ENCODE results near the gene SLC25A34. TPM values are rescaled to one million over a fixed set of nuclear protein-coding genes. Genes with fewer than 3 reads are reported as not detected.

Gene SLC25A34
- polyA plus RNA-seq, 1 of the 3 experiments (the other 2 are of a cell fraction) = 1.4 TPM

DNA sequence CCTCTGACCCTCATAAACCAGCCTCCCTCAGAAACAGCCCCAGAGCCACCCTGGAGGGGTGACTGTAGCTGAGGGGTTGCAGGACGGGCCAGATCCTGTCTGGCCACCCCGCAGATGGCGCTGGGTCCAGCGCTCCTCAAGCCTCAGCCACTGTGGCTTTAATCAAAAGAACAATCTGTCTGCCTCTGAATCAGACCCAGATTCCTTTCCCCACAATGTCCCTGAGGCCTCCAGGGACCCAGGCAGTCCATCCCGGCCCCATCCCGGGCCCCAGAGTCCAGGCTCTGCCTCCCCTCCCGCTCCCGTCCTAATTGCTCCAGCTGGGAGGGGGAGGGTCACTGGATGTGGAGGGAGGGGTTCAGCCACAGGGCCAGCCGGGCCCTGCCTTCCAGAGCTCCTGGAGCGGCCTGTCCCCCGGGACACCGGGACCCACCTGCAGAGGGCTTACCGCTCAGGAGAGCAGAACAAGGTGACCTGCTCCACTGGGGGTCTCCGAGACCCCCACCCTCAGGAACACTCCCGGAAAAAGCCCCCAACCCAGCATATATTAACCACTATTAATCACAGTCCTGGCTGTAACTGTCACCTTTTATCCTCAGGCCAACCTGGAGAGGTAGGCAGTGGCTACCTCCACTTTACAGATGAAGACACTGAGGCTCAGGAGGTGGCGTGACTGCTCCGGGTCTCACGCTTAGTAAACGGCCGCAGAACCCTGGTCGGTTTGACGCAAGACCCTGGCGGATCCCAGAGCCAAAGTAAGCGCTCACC lies 21.7 kb downstream of the SLC25A34 start:
- peak overlapping the region; percentile 74 to 82; a peak in 3 of 4 replicates for H3K4me3 ChIP-seq (ENCODE audit: low read depth in 2 of 2, low read length in 1 of 2)
- H3F3A ChIP-seq (replicated peaks; ENCODE audit: insufficient read depth) = peaks cover 42% of the 10 kb centered on the region
- H3K4me2 ChIP-seq = peak overlapping the region; percentile 88
- H3K9me2 ChIP-seq = no peaks in the 10 kb centered on the region
- ChIA-PET POLR2A (interaction anchor here (0.6 to 1.3 kb wide), 4 partner anchors 19 to 274 kb away, joined by 3 to 5 read pairs (median 4); no protein-coding TSS in a partner anchor), CTCF (interaction anchor here (1.8 to 2.6 kb wide), 2 partner anchors 16 to 34 kb away, joined by 6 to 12 read pairs; no protein-coding TSS in a partner anchor)
- H3K36me3 ChIP-seq (replicated peaks in 1 of 2; ENCODE audit: control insufficient read depth in 1 of 2, insufficient read depth in 2 of 2, low read length in 1 of 2) = no peaks in the 10 kb centered on the region
- H3K9me3 ChIP-seq = no peaks in the 10 kb centered on the region
- peak overlapping the region; percentile 68; the same call in 1 of the 2 replicates for H2AFZ ChIP-seq (ENCODE audit: low read depth)
- peaks cover 28 to 47% of the 10 kb centered on the region in 2 experiments for H3K4me1 ChIP-seq (ENCODE audit: control insufficient read depth in 1 of 2, insufficient read depth in 2 of 2, low read depth in 1 of 2, low read length in 1 of 2)
- DNase-seq = peak; percentile 90
- peaks cover 40% of the 10 kb centered on the region for H3K79me2 ChIP-seq (ENCODE audit: insufficient read depth)
- H4K20me1 ChIP-seq (ENCODE audit: insufficient read depth) = peaks cover 11% of the 10 kb centered on the region
- H3K27me3 ChIP-seq (ENCODE audit: insufficient read depth) = no peaks in the 10 kb centered on the region
- H3K27ac ChIP-seq (ENCODE audit: low read depth in 2 of 2, low read length in 1 of 2) = peak overlapping the region; percentile 20 to 92; a peak in 3 of 4 replicates
- TF ChIP-seq, protein P1, sequence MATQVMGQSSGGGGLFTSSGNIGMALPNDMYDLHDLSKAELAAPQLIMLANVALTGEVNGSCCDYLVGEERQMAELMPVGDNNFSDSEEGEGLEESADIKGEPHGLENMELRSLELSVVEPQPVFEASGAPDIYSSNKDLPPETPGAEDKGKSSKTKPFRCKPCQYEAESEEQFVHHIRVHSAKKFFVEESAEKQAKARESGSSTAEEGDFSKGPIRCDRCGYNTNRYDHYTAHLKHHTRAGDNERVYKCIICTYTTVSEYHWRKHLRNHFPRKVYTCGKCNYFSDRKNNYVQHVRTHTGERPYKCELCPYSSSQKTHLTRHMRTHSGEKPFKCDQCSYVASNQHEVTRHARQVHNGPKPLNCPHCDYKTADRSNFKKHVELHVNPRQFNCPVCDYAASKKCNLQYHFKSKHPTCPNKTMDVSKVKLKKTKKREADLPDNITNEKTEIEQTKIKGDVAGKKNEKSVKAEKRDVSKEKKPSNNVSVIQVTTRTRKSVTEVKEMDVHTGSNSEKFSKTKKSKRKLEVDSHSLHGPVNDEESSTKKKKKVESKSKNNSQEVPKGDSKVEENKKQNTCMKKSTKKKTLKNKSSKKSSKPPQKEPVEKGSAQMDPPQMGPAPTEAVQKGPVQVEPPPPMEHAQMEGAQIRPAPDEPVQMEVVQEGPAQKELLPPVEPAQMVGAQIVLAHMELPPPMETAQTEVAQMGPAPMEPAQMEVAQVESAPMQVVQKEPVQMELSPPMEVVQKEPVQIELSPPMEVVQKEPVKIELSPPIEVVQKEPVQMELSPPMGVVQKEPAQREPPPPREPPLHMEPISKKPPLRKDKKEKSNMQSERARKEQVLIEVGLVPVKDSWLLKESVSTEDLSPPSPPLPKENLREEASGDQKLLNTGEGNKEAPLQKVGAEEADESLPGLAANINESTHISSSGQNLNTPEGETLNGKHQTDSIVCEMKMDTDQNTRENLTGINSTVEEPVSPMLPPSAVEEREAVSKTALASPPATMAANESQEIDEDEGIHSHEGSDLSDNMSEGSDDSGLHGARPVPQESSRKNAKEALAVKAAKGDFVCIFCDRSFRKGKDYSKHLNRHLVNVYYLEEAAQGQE (IDR thresholded peaks at IDR 0.05; ENCODE audit: low read depth, low read length) = no peak
- TF ChIP-seq FOXJ3 (CRISPR knock-in tag; IDR thresholded peaks at IDR 0.05) (no peak), RCOR1 (IDR thresholded peaks at IDR 0.05; ENCODE audit: low read length) (peak; percentile 44; the same call in 1 of the 2 replicates), FOSL2 (IDR thresholded peaks at IDR 0.05; ENCODE audit: borderline replicate concordance, low read depth) (no peak), RAD21 (IDR thresholded peaks at IDR 0.05; ENCODE audit: low read length) (0 out of 2 replicates have a peak, but pooled peaks have one; percentile 36), EP300 (IDR thresholded peaks at IDR 0.05; ENCODE audit: borderline replicate concordance in 1 of 2, low read depth in 1 of 2, low read length in 1 of 2) (peak in 1 of 2 experiments; percentile 66; a peak in 2 of 4 replicates), TEAD4 (IDR thresholded peaks at IDR 0.05; ENCODE audit: borderline replicate concordance, insufficient read depth) (no peak), MXI1 (IDR thresholded peaks at IDR 0.05; ENCODE audit: low read depth, low read length) (peak; percentile 32), RFX5 (IDR thresholded peaks at IDR 0.05; ENCODE audit: low read length) (no peak), GATA2 (CRISPR knock-in tag; IDR thresholded peaks at IDR 0.05) (peak; percentile 88), CHD2 (IDR thresholded peaks at IDR 0.05; ENCODE audit: low read length, partially characterized antibody) (peak; percentile 37)
- TF ChIP-seq, protein P2, sequence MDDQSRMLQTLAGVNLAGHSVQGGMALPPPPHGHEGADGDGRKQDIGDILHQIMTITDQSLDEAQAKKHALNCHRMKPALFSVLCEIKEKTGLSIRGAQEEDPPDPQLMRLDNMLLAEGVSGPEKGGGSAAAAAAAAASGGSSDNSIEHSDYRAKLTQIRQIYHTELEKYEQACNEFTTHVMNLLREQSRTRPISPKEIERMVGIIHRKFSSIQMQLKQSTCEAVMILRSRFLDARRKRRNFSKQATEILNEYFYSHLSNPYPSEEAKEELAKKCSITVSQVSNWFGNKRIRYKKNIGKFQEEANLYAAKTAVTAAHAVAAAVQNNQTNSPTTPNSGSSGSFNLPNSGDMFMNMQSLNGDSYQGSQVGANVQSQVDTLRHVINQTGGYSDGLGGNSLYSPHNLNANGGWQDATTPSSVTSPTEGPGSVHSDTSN (IDR thresholded peaks at IDR 0.05) = no peak
- TF ChIP-seq, protein P3, sequence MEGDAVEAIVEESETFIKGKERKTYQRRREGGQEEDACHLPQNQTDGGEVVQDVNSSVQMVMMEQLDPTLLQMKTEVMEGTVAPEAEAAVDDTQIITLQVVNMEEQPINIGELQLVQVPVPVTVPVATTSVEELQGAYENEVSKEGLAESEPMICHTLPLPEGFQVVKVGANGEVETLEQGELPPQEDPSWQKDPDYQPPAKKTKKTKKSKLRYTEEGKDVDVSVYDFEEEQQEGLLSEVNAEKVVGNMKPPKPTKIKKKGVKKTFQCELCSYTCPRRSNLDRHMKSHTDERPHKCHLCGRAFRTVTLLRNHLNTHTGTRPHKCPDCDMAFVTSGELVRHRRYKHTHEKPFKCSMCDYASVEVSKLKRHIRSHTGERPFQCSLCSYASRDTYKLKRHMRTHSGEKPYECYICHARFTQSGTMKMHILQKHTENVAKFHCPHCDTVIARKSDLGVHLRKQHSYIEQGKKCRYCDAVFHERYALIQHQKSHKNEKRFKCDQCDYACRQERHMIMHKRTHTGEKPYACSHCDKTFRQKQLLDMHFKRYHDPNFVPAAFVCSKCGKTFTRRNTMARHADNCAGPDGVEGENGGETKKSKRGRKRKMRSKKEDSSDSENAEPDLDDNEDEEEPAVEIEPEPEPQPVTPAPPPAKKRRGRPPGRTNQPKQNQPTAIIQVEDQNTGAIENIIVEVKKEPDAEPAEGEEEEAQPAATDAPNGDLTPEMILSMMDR (IDR thresholded peaks at IDR 0.05) = 0 out of 2 replicates have a peak, but pooled peaks have one; percentile 7
- TF ChIP-seq, protein P4, sequence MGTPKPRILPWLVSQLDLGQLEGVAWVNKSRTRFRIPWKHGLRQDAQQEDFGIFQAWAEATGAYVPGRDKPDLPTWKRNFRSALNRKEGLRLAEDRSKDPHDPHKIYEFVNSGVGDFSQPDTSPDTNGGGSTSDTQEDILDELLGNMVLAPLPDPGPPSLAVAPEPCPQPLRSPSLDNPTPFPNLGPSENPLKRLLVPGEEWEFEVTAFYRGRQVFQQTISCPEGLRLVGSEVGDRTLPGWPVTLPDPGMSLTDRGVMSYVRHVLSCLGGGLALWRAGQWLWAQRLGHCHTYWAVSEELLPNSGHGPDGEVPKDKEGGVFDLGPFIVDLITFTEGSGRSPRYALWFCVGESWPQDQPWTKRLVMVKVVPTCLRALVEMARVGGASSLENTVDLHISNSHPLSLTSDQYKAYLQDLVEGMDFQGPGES (IDR thresholded peaks at IDR 0.05; ENCODE audit: low read depth, low read length) = no peak
- 13% methylated on average over 14 of the region's 24 CpGs for WGBS (ENCODE audit: low lambda C conversion rate)
- peak overlapping the region; percentile 97 for H3K9ac ChIP-seq

Measured in SK-N-SH (cell line).